IMR-90 (cell line): ENCODE measurements around the gene EEF1AKMT1.

Experiments
- BHLHE40 ChIP-seq: fragments of 150-350 bp; IDR thresholded peaks from 2 replicates; pipeline ENCODE4 v1.6.1; 2016; ENCODE audit warnings: mild to moderate bottlenecking, low read depth, low read length
- CEBPB ChIP-seq: IDR thresholded peaks from 2 replicates; pipeline ENCODE4 v1.6.1; 2012; ENCODE audit warnings: low read depth, low read length, improper control_type of control experiment
- CTCF ChIP-seq: conservative IDR thresholded peaks from 2 replicates; pipeline ENCODE4 v1.5.1; 2012; ENCODE audit warnings: mild to moderate bottlenecking, low read depth, low read length, improper control_type of control experiment
- FOS ChIP-seq: fragments of 150-350 bp; IDR thresholded peaks from 2 replicates; pipeline ENCODE4 v1.6.1; 2016; ENCODE audit warnings: low read depth, low read length
- MAFK ChIP-seq: IDR thresholded peaks from 2 replicates; pipeline ENCODE4 v1.6.1; 2012; ENCODE audit warnings: low read depth, low read length, improper control_type of control experiment
- NFE2L2 ChIP-seq: fragments of 150-350 bp; IDR thresholded peaks from 2 replicates; pipeline ENCODE4 v1.6.1; 2016; ENCODE audit warnings: low read depth, mild to moderate bottlenecking, low read length
- POLR2A ChIP-seq: IDR thresholded peaks from 2 replicates; pipeline ENCODE4 v1.6.1; 2012; ENCODE audit warnings: mild to moderate bottlenecking, low read depth, low read length
- RAD21 ChIP-seq: IDR thresholded peaks from 2 replicates; pipeline ENCODE4 v1.6.1; 2012; ENCODE audit warnings: low read length, improper control_type of control experiment
- RCOR1 ChIP-seq: IDR thresholded peaks from 2 replicates; pipeline ENCODE4 v1.6.1; 2012; ENCODE audit warnings: mild to moderate bottlenecking, low read length, improper control_type of control experiment; ENCODE audit not compliant: insufficient replicate concordance
- RFX5 ChIP-seq: IDR thresholded peaks from 2 replicates; pipeline ENCODE4 v1.8.0; 2012; ENCODE audit warnings: low read depth, mild to moderate bottlenecking, low read length, moderate library complexity
- USF2 ChIP-seq: fragments of 150-350 bp; IDR thresholded peaks from 2 replicates; pipeline ENCODE4 v1.6.1; 2017; ENCODE audit warnings: mild to moderate bottlenecking, antibody characterized with exemption, low read length, low read depth

- TF ChIP-seq CTCF: no peak
- TF ChIP-seq RFX5: no peak
- TF ChIP-seq BHLHE40: no peak
- no peak for TF ChIP-seq RCOR1
- no peak for TF ChIP-seq POLR2A
- no peak for TF ChIP-seq FOS
- no peak for TF ChIP-seq USF2
- no peak for TF ChIP-seq NFE2L2
- TF ChIP-seq CEBPB: no peak
- TF ChIP-seq MAFK: no peak
- no peak for TF ChIP-seq RAD21
These were observed 69.2 kb downstream of the EEF1AKMT1 start for GRCh38 chr13:20704459-20705069.
